T47D (cell line): ENCODE measurements around the gene PDE6C.

ENCODE experiments used
- DNase-seq, 2 experiments: peaks; one replicate each; pipeline versions ENCODE4 v3.0.0 to v3.0.0-alpha.2; 2011 to 2012; ENCODE audit warnings: low read depth in 1 of 2, low spot score in 1 of 2
- JUND ChIP-seq: IDR thresholded peaks from 2 replicates; pipeline ENCODE4 v1.6.1; 2012; ENCODE audit warnings: low read depth
- in situ Hi-C: cut with HindIII; loops from 2 replicates; pipeline ENCODE4 v1.10.0; 2016; ENCODE audit warnings: low sequenced_read_pairs, low pct_unique_long_range_greater_than_20kb

Gene PDE6C

GRCh38 chr10:93598157-93598556 lies 14.2 kb upstream of the PDE6C start:
- in situ Hi-C loops = no loop called here
- DNase-seq = no peak
- no peak for TF ChIP-seq JUND

- in situ Hi-C loops = no loop called here
These were observed 13.0 kb upstream of the PDE6C start for GRCh38 chr10:93599335-93599734.

GRCh38 chr10:93599778-93600177 lies 12.6 kb upstream of the PDE6C start:
- no peak for DNase-seq
- in situ Hi-C loops = no loop called here
- no peak for TF ChIP-seq JUND

More at GRCh38 chr10:93599335-93599734, 13.0 kb upstream of the PDE6C start:
- no peak for DNase-seq
- no peak for TF ChIP-seq JUND

- peak; percentile 45 to 49 for DNase-seq
- no peak for TF ChIP-seq JUND
- in situ Hi-C loops = no loop called here
These were observed 11.7 kb upstream of the PDE6C start for GRCh38 chr10:93600446-93601145.

GRCh38 chr10:93601146-93601773 lies 11.1 kb upstream of the PDE6C start, which contains the start of gene RBP4:
RBP4 (minus strand) TSS chr10:93601235; CDS start chr10:93601028, 207 bp downstream.
- DNase-seq = peak; percentile 40 to 54
- no peak for TF ChIP-seq JUND
- in situ Hi-C loops = no loop called here

GRCh38 chr10:93601774-93602162 lies 10.6 kb upstream of the PDE6C start:
- TF ChIP-seq JUND = no peak
- in situ Hi-C loops = no loop called here

GRCh38 chr10:93603023-93603422 lies 9.3 kb upstream of the PDE6C start:
- DNase-seq = no peak
- in situ Hi-C loops = no loop called here
- TF ChIP-seq JUND = no peak

More at GRCh38 chr10:93601774-93602162, 10.6 kb upstream of the PDE6C start:
- no peak for DNase-seq

GRCh38 chr10:93604146-93604545 lies 8.2 kb upstream of the PDE6C start:
- in situ Hi-C loops = no loop called here
- TF ChIP-seq JUND = no peak
- DNase-seq = no peak

- in situ Hi-C loops = no loop called here
These were observed 3.9 kb upstream of the PDE6C start for GRCh38 chr10:93608421-93608820.

GRCh38 chr10:93613126-93613525 lies 789 bp downstream of the PDE6C start:
- in situ Hi-C loops = no loop called here
- no peak for DNase-seq
- TF ChIP-seq JUND = no peak

More at GRCh38 chr10:93608421-93608820, 3.9 kb upstream of the PDE6C start:
- no peak for DNase-seq
- no peak for TF ChIP-seq JUND

GRCh38 chr10:93614101-93614825 lies 1.9 kb downstream of the PDE6C start:
- in situ Hi-C loops = no loop called here
- TF ChIP-seq JUND = no peak

GRCh38 chr10:93615576-93616235 lies 3.4 kb downstream of the PDE6C start:
- no peak for TF ChIP-seq JUND
- in situ Hi-C loops = no loop called here
- DNase-seq = no peak

More at GRCh38 chr10:93614101-93614825, 1.9 kb downstream of the PDE6C start:
- DNase-seq = no peak
